Measurements from ENCODE around the gene WFS1. TPM values are rescaled to one million over a fixed set of nuclear protein-coding genes. Genes with fewer than 3 reads are reported as not detected.

WFS1 gene
- total and polyA plus RNA-seq, 2 of the 4 experiments (the other 2 are of a cell fraction) = 9.7 to 42.4 TPM

- no peak for DNase-seq
- H3K18ac ChIP-seq (ENCODE audit: low read depth, low read length) = no peak overlapping the region
- no peak overlapping the region for H3K4ac ChIP-seq (ENCODE audit: low read depth, low read length)
- no peak for ATAC-seq (ENCODE audit: low read depth)
- ChIA-PET CTCF (interaction anchor here (0.9 to 1.3 kb wide), 2 partner anchors 9 to 72 kb away, joined by 3 to 9 read pairs; no protein-coding TSS in a partner anchor), POLR2A (ENCODE audit: unreplicated experiment) (no interaction called here)
- no peaks in the 10 kb centered on the region for H4K20me1 ChIP-seq (ENCODE audit: insufficient read depth, low read length)
- no peak overlapping the region for H4K5ac ChIP-seq (ENCODE audit: low read depth, low read length)
- H3K56ac ChIP-seq (ENCODE audit: extremely low read depth, insufficient read depth, low read length) = no peak overlapping the region
- H3K27ac ChIP-seq (ENCODE audit: insufficient read depth, low read length) = no peak overlapping the region
- H2BK5ac ChIP-seq (ENCODE audit: low read depth, low read length, poor library complexity, severe bottlenecking) = no peak overlapping the region
- no peak overlapping the region for H2AFZ ChIP-seq (replicated peaks; ENCODE audit: low read length, poor library complexity)
- dilution Hi-C loops (cut with HindIII; ENCODE audit: low sequenced_read_pairs, unreplicated experiment) = no loop called here
- BruUV-seq (replicated peaks) = no TSS peak
- no peaks in the 10 kb centered on the region for H3K4me1 ChIP-seq (ENCODE audit: control insufficient read depth, insufficient read depth, low read length)
- TF ChIP-seq SMC3 (IDR thresholded peaks at IDR 0.05; ENCODE audit: low read depth, low read length) (no peak), MAFK (IDR thresholded peaks at IDR 0.05; ENCODE audit: low read depth, low read length) (no peak), POLR2A (IDR thresholded peaks at IDR 0.05; ENCODE audit: low read depth, low read length) (no peak), MAZ (IDR thresholded peaks at IDR 0.05; ENCODE audit: borderline replicate concordance, low read depth, low read length) (no peak), FOS (IDR thresholded peaks at IDR 0.05; ENCODE audit: low read depth, low read length) (no peak), CEBPB (IDR thresholded peaks at IDR 0.05; ENCODE audit: low read depth, low read length) (no peak), NFE2L2 (IDR thresholded peaks at IDR 0.05; ENCODE audit: low read depth, low read length) (no peak), ELK1 (IDR thresholded peaks at IDR 0.05; ENCODE audit: borderline replicate concordance, low read depth, low read length) (no peak), USF2 (IDR thresholded peaks at IDR 0.05; ENCODE audit: low read depth, low read length) (no peak), MXI1 (IDR thresholded peaks at IDR 0.05; ENCODE audit: borderline replicate concordance, low read depth, low read length) (no peak), RAD21 (IDR thresholded peaks at IDR 0.05; ENCODE audit: low read length) (no peak)
- no peak overlapping the region for H3K4me3 ChIP-seq (ENCODE audit: insufficient read depth, low read depth, low read length)
- H4K91ac ChIP-seq (ENCODE audit: insufficient read depth, low read depth, low read length) = no peak overlapping the region
- H2BK15ac ChIP-seq (ENCODE audit: low read depth, low read length) = no peak overlapping the region
- H3K4me2 ChIP-seq (ENCODE audit: low read depth, low read length) = no peak overlapping the region
- H3K27me3 ChIP-seq (ENCODE audit: control insufficient read depth, insufficient read depth, low read length) = peaks cover 22% of the 10 kb centered on the region
- no peaks in the 10 kb centered on the region for H3K36me3 ChIP-seq (ENCODE audit: control insufficient read depth, insufficient read depth, low read length)
- no peak overlapping the region for H2AK9ac ChIP-seq (replicated peaks; ENCODE audit: low read depth, low read length, poor library complexity)
- no peak overlapping the region for H3K9ac ChIP-seq (ENCODE audit: low read depth, low read length)
- H4K8ac ChIP-seq (ENCODE audit: low read depth in 2 of 2, low read length in 2 of 2) = no peak overlapping the region
- no peak overlapping the region for H2BK20ac ChIP-seq (ENCODE audit: low read depth, low read length)
- in situ Hi-C loops (cut with MboI; ENCODE audit: low sequenced_read_pairs) = loop anchor here (10.0 kb wide), 1 partner anchor 327 kb away; no protein-coding TSS in a partner anchor
- no peaks in the 10 kb centered on the region for H3K79me1 ChIP-seq (ENCODE audit: low read depth in 1 of 2, low read length in 2 of 2)
- intact Hi-C loops (cut with micrococcal nuclease) = no loop called here
- H3K9me1 ChIP-seq (ENCODE audit: insufficient read depth, low read length) = no peaks in the 10 kb centered on the region
- no peak overlapping the region for H2BK120ac ChIP-seq (ENCODE audit: low read depth, low read length)
- no peak overlapping the region for H2AK5ac ChIP-seq (ENCODE audit: low read depth, low read length)
- no peak overlapping the region for H3K23ac ChIP-seq (ENCODE audit: low read depth, low read length)
- no peak overlapping the region for H3K14ac ChIP-seq (replicated peaks; ENCODE audit: low read depth, low read length)
- WGBS, 2 experiments (ENCODE audit: extremely low coverage in 2 of 2, insufficient read length in 1 of 2) = 78% methylated on average over 3 of the region's 23 CpGs; no CpG with 5 or more reads in 1 of the 2 experiments
- H3K9me3 ChIP-seq (ENCODE audit: control insufficient read depth, insufficient read depth, low read length) = peaks cover 3% of the 10 kb centered on the region
Observed at GRCh38 chr4:6322067-6322760, 52.6 kb downstream of the WFS1 start.

Measured in IMR-90 (cell line).